ENCODE data around the gene NUDT2.
"Not testable (repeated sequence)": the region's sequence is repeated elsewhere in the genome, so short reads cannot be mapped to it uniquely, and the experiment has no call there.

NUDT2 gene

GRCh38 chr9:34349324-34349723 is 20.0 kb downstream of the NUDT2 start:
- Histone ChIP-seq H3K4me1 (ENCODE audit: control insufficient read depth, low read length) (no peaks in the 10 kb centered on the region), H3K36me3 (ENCODE audit: control insufficient read depth, low read length) (no peaks in the 10 kb centered on the region), H3K9me2 (replicated peaks; ENCODE audit: control insufficient read depth, low read length) (no peaks in the 10 kb centered on the region), H4K20me1 (ENCODE audit: control insufficient read depth, insufficient read depth, low read depth, low read length) (no peaks in the 10 kb centered on the region), H3F3A (ENCODE audit: control insufficient read depth, insufficient read depth) (no peaks in the 10 kb centered on the region), H3K4me3 (ENCODE audit: low read length) (no peak overlapping the region), H3K79me2 (ENCODE audit: control insufficient read depth, low read length) (no peaks in the 10 kb centered on the region), H3K27me3 (ENCODE audit: control insufficient read depth, low read length) (no peaks in the 10 kb centered on the region), H3K27ac (ENCODE audit: low read depth, low read length) (no peak overlapping the region), H3K4me2 (ENCODE audit: low read length) (no peak overlapping the region), H3K9me3 (ENCODE audit: control insufficient read depth, insufficient read depth, low read length) (no peaks in the 10 kb centered on the region)
- no peak for TF ChIP-seq EZH2phosphoT487 (IDR thresholded peaks at IDR 0.05; ENCODE audit: borderline replicate concordance, low read length)
- TF ChIP-seq, protein P1, sequence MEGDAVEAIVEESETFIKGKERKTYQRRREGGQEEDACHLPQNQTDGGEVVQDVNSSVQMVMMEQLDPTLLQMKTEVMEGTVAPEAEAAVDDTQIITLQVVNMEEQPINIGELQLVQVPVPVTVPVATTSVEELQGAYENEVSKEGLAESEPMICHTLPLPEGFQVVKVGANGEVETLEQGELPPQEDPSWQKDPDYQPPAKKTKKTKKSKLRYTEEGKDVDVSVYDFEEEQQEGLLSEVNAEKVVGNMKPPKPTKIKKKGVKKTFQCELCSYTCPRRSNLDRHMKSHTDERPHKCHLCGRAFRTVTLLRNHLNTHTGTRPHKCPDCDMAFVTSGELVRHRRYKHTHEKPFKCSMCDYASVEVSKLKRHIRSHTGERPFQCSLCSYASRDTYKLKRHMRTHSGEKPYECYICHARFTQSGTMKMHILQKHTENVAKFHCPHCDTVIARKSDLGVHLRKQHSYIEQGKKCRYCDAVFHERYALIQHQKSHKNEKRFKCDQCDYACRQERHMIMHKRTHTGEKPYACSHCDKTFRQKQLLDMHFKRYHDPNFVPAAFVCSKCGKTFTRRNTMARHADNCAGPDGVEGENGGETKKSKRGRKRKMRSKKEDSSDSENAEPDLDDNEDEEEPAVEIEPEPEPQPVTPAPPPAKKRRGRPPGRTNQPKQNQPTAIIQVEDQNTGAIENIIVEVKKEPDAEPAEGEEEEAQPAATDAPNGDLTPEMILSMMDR (IDR thresholded peaks at IDR 0.05; ENCODE audit: low read depth, low read length, poor library complexity, severe bottlenecking) = no peak

DNA sequence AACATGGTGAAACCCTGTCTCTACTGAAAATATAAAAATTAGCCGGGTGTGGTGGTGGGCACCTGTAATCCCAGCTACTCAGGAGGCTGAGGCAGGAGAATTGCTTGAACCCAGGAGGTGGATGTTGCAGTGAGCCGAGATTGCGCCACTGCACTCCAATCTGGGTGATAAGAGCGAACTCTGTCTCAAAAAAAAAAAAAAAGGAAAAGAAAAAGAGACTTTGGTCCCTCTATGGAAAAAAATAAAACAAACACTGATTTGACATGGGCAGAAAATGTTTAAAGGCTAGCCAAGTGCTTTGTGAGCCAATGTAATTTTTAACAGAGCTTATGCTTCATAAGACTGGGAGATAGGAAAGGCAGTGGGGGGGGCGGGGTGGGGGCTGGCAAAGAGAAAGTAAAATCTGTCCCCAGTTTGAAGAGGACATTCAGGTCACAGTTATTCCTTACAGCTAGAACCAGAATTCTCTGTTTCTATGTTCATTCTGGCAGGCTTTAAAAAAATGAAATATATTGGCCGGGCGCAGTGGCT is 22.8 kb downstream of the NUDT2 start:
- H3K9me2 ChIP-seq (replicated peaks; ENCODE audit: control insufficient read depth, low read length); H3K4me1 ChIP-seq (ENCODE audit: control insufficient read depth, low read length); H3K9me3 ChIP-seq (ENCODE audit: control insufficient read depth, insufficient read depth, low read length); H3F3A ChIP-seq (ENCODE audit: control insufficient read depth, insufficient read depth); H3K4me2 ChIP-seq (ENCODE audit: low read length); H3K36me3 ChIP-seq (ENCODE audit: control insufficient read depth, low read length); H4K20me1 ChIP-seq (ENCODE audit: control insufficient read depth, insufficient read depth, low read depth, low read length); H3K27ac ChIP-seq (ENCODE audit: low read depth, low read length); H3K27me3 ChIP-seq (ENCODE audit: control insufficient read depth, low read length); H3K4me3 ChIP-seq (ENCODE audit: low read length); H3K79me2 ChIP-seq (ENCODE audit: control insufficient read depth, low read length): not testable (repeated sequence)

DNA sequence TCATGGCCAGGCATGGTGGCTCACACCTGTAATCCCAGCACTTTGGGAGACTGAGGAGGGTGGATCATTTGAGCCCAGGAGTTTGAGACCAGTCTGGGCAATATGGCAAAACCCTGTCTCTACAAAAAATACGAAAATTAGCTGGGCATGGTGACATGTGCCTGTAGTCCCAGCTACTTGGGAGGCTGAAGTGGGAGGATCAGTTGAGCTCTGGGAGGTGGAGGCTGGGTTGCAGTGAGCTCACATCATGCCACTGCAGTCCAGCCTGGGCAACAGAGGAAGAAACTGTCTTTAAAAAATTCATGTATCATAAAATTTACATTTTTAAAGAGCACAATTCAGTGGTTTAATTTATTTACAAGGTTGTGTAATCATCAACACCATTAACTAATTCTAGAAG is 23.6 kb downstream of the NUDT2 start:
- H3K9me2 ChIP-seq (replicated peaks; ENCODE audit: control insufficient read depth, low read length); H4K20me1 ChIP-seq (ENCODE audit: control insufficient read depth, insufficient read depth, low read depth, low read length); H3K4me2 ChIP-seq (ENCODE audit: low read length); H3K79me2 ChIP-seq (ENCODE audit: control insufficient read depth, low read length); H3K27ac ChIP-seq (ENCODE audit: low read depth, low read length); H3K27me3 ChIP-seq (ENCODE audit: control insufficient read depth, low read length); H3K4me1 ChIP-seq (ENCODE audit: control insufficient read depth, low read length); H3K36me3 ChIP-seq (ENCODE audit: control insufficient read depth, low read length); H3K9me3 ChIP-seq (ENCODE audit: control insufficient read depth, insufficient read depth, low read length); H3F3A ChIP-seq (ENCODE audit: control insufficient read depth, insufficient read depth); H3K4me3 ChIP-seq (ENCODE audit: low read length): not testable (repeated sequence)

GRCh38 chr9:34362614-34363214 is 33.3 kb downstream of the NUDT2 start:
- Histone ChIP-seq H3K4me1 (ENCODE audit: control insufficient read depth, low read length) (no peaks in the 10 kb centered on the region), H3K4me2 (ENCODE audit: low read length) (no peak overlapping the region), H4K20me1 (ENCODE audit: control insufficient read depth, insufficient read depth, low read depth, low read length) (no peaks in the 10 kb centered on the region), H3K27ac (ENCODE audit: low read depth, low read length) (no peak overlapping the region), H3K36me3 (ENCODE audit: control insufficient read depth, low read length) (no peaks in the 10 kb centered on the region), H3K27me3 (ENCODE audit: control insufficient read depth, low read length) (no peaks in the 10 kb centered on the region), H3K79me2 (ENCODE audit: control insufficient read depth, low read length) (no peaks in the 10 kb centered on the region), H3K4me3 (ENCODE audit: low read length) (no peak overlapping the region), H3F3A (ENCODE audit: control insufficient read depth, insufficient read depth) (no peaks in the 10 kb centered on the region), H3K9me3 (ENCODE audit: control insufficient read depth, insufficient read depth, low read length) (no peaks in the 10 kb centered on the region; the same call in 1 of the 2 replicates), H3K9me2 (replicated peaks; ENCODE audit: control insufficient read depth, low read length) (no peaks in the 10 kb centered on the region)
- TF ChIP-seq, protein P1 (IDR thresholded peaks at IDR 0.05; ENCODE audit: low read depth, low read length, poor library complexity, severe bottlenecking) = no peak
- no peak for TF ChIP-seq EZH2phosphoT487 (IDR thresholded peaks at IDR 0.05; ENCODE audit: borderline replicate concordance, low read length)

All from DOHH2 (cell line).